ENCODE data around the gene PLB1.
"Not testable (repeated sequence)": the region's sequence is repeated elsewhere in the genome, so short reads cannot be mapped to it uniquely, and the experiment has no call there.

PLB1 gene

GRCh38 chr2:28530782-28531181 is 34.9 kb downstream of the PLB1 start:
- no peak for DNase-seq (ENCODE audit: low read depth in 3 of 3, low spot score in 1 of 3)

GRCh38 chr2:28532399-28532798 is 36.5 kb downstream of the PLB1 start:
- DNase-seq (ENCODE audit: low read depth in 3 of 3, low spot score in 1 of 3), result no peak

- no peak for DNase-seq (ENCODE audit: low read depth in 3 of 3, low spot score in 1 of 3)
Measured at GRCh38 chr2:28533044-28533680, 37.3 kb downstream of the PLB1 start.

GRCh38 chr2:28534817-28535216 is 39.0 kb downstream of the PLB1 start:
- no peak for DNase-seq (ENCODE audit: low read depth in 3 of 3, low spot score in 1 of 3)

GRCh38 chr2:28538134-28538533 is 42.3 kb downstream of the PLB1 start:
- no peak for DNase-seq (ENCODE audit: low read depth in 3 of 3, low spot score in 1 of 3)

- DNase-seq (ENCODE audit: low read depth in 3 of 3, low spot score in 1 of 3), result no peak
Measured at GRCh38 chr2:28538652-28539051, 42.8 kb downstream of the PLB1 start.

- no peak for DNase-seq (ENCODE audit: low read depth in 3 of 3, low spot score in 1 of 3)
Measured at GRCh38 chr2:28539118-28539541, 43.3 kb downstream of the PLB1 start.

- no peak for DNase-seq (ENCODE audit: low read depth in 3 of 3, low spot score in 1 of 3)
Measured at GRCh38 chr2:28543316-28544035, 47.6 kb downstream of the PLB1 start.

GRCh38 chr2:28544036-28544346 is 48.1 kb downstream of the PLB1 start:
- no peak for DNase-seq (ENCODE audit: low read depth in 3 of 3, low spot score in 1 of 3)

- no peak for DNase-seq (ENCODE audit: low read depth in 3 of 3, low spot score in 1 of 3)
Measured at GRCh38 chr2:28544405-28544921, 48.6 kb downstream of the PLB1 start.

GRCh38 chr2:28544922-28545589 is 49.2 kb downstream of the PLB1 start:
- no peak for DNase-seq (ENCODE audit: low read depth in 3 of 3, low spot score in 1 of 3)

- no peak for DNase-seq (ENCODE audit: low read depth in 3 of 3, low spot score in 1 of 3)
Measured at GRCh38 chr2:28545590-28546200, 49.8 kb downstream of the PLB1 start.

GRCh38 chr2:28546242-28546641 is 50.4 kb downstream of the PLB1 start:
- DNase-seq (ENCODE audit: low read depth in 3 of 3, low spot score in 1 of 3), result no peak

- no peak for DNase-seq (ENCODE audit: low read depth in 3 of 3, low spot score in 1 of 3)
Measured at GRCh38 chr2:28547223-28547860, 51.5 kb downstream of the PLB1 start.

GRCh38 chr2:28547906-28548600 is 52.2 kb downstream of the PLB1 start:
- no peak for DNase-seq (ENCODE audit: low read depth in 3 of 3, low spot score in 1 of 3)

GRCh38 chr2:28550345-28550744 is 54.5 kb downstream of the PLB1 start:
- not testable (repeated sequence) for DNase-seq (ENCODE audit: low read depth in 3 of 3, low spot score in 1 of 3)

- DNase-seq (ENCODE audit: low read depth in 3 of 3, low spot score in 1 of 3), result no peak
Measured at GRCh38 chr2:28552045-28552823, 56.4 kb downstream of the PLB1 start.

GRCh38 chr2:28556303-28556702 is 60.4 kb downstream of the PLB1 start:
- no peak for DNase-seq (ENCODE audit: low read depth in 3 of 3, low spot score in 1 of 3)

- DNase-seq (ENCODE audit: low read depth in 3 of 3, low spot score in 1 of 3), result no peak
Measured at GRCh38 chr2:28557389-28558131, 61.7 kb downstream of the PLB1 start.
